HG03354 (cell line): Measurements from ENCODE around the gene LIPC.

ENCODE experiments used
- ATAC-seq: cut with Tn5 transposase; IDR thresholded peaks from one replicate; pipeline ENCODE4 v1.9.1; 2021; ENCODE audit warnings: mild to moderate bottlenecking; ENCODE audit not compliant: unreplicated experiment, poor library complexity, severe bottlenecking

LIPC gene

GRCh38 chr15:58469432-58470353 is 37.9 kb downstream of the LIPC start:
- ATAC-seq: no peak

- no peak for ATAC-seq
Measured at GRCh38 chr15:58471348-58471747, 39.6 kb downstream of the LIPC start.

- ATAC-seq: no peak
Measured at GRCh38 chr15:58472221-58472620, 40.4 kb downstream of the LIPC start.

GRCh38 chr15:58472821-58473581 is 41.2 kb downstream of the LIPC start:
- ATAC-seq: no peak

- no peak for ATAC-seq
Measured at GRCh38 chr15:58473724-58474123, 41.9 kb downstream of the LIPC start.

- no peak for ATAC-seq
Measured at GRCh38 chr15:58474741-58475323, 43.0 kb downstream of the LIPC start.

- ATAC-seq: no peak
Measured at GRCh38 chr15:58475573-58476524, 44.1 kb downstream of the LIPC start.

- ATAC-seq: no peak
Measured at GRCh38 chr15:58476525-58477162, 44.9 kb downstream of the LIPC start.

- no peak for ATAC-seq
Measured at GRCh38 chr15:58477170-58477569, 45.4 kb downstream of the LIPC start.

- ATAC-seq: no peak
Measured at GRCh38 chr15:58478035-58478434, 46.2 kb downstream of the LIPC start.

- no peak for ATAC-seq
Measured at GRCh38 chr15:58478579-58478978, 46.8 kb downstream of the LIPC start.

GRCh38 chr15:58479941-58480340 is 48.1 kb downstream of the LIPC start:
- ATAC-seq: no peak

GRCh38 chr15:58483376-58483775 is 51.6 kb downstream of the LIPC start:
- no peak for ATAC-seq

- no peak for ATAC-seq
Measured at GRCh38 chr15:58484791-58485600, 53.2 kb downstream of the LIPC start.

- no peak for ATAC-seq
Measured at GRCh38 chr15:58486062-58486461, 54.3 kb downstream of the LIPC start.

- ATAC-seq: no peak
Measured at GRCh38 chr15:58486564-58486963, 54.8 kb downstream of the LIPC start.

- no peak for ATAC-seq
Measured at GRCh38 chr15:58487041-58487723, 55.4 kb downstream of the LIPC start.

- no peak for ATAC-seq
Measured at GRCh38 chr15:58487724-58488120, 55.9 kb downstream of the LIPC start.
